HepG2 (cell line): ENCODE results near the gene RHOBTB1. TPM values are rescaled to one million over a fixed set of nuclear protein-coding genes. Genes with fewer than 3 reads are reported as not detected.

Experiments used
- HMGA1 ChIP-seq: sonication (generic); formaldehyde crosslinking; conservative IDR thresholded peaks from 2 replicates; pipeline ENCODE4 v1.4.0; 2020; ENCODE audit warnings: missing genetic modification reagents
- HNF1A ChIP-seq, 2 experiments: sonication (generic) in 1 of 2; formaldehyde crosslinking in 1 of 2; IDR thresholded peaks; 2 replicates each; pipeline versions ENCODE4 v1.4.0 to v1.6.1; 2016 to 2020; ENCODE audit warnings: borderline replicate concordance in 1 of 2, low read depth in 1 of 2, mild to moderate bottlenecking in 1 of 2, missing genetic modification reagents in 1 of 2
- MAX ChIP-seq: IDR thresholded peaks from 2 replicates; pipeline ENCODE4 v1.6.1; 2012; ENCODE audit warnings: inconsistent platforms
- WIZ ChIP-seq: sonication (generic); formaldehyde crosslinking; IDR thresholded peaks from 2 replicates; pipeline ENCODE4 v1.5.1; 2020; ENCODE audit warnings: mild to moderate bottlenecking, missing genetic modification reagents
- XRCC5 ChIP-seq: fragments of 200-400 bp; formaldehyde crosslinking; optimal IDR thresholded peaks from 2 replicates; pipeline ENCODE3; 2017; ENCODE audit warnings: mild to moderate bottlenecking, low read length
- ZNF263 ChIP-seq: sonication (generic); formaldehyde crosslinking; IDR thresholded peaks from 2 replicates; pipeline ENCODE4 v1.4.0; 2020; ENCODE audit warnings: missing genetic modification reagents
- ZNF30 ChIP-seq: sonication (generic); formaldehyde crosslinking; IDR thresholded peaks from 2 replicates; pipeline ENCODE4 v1.5.0; 2020; ENCODE audit warnings: mild to moderate bottlenecking, missing genetic modification reagents
- ZSCAN29 ChIP-seq: sonication (generic); formaldehyde crosslinking; conservative IDR thresholded peaks from 2 replicates; pipeline ENCODE4 v1.4.0; 2020; ENCODE audit warnings: mild to moderate bottlenecking, missing genetic modification reagents
- polyA plus RNA-seq, 8 experiments: library from polyadenylated mRNA; depleted of rRNA in 3 of 8; stranded (reverse) in 7 of 8; unstranded in 1 of 8; fragments of >200 nt; fragmentation: Illumina TruSeq in 4 of 8; extraction: Trizol in 4 of 8; gene quantifications; 2 replicates each; pipeline versions ENCODE4 v1.2.1 to v1.2.3, GENCODE V29; 2011 to 2016; ENCODE audit warnings: low read depth in 4 of 8, missing spikeins in 1 of 8, mixed read lengths in 1 of 8; ENCODE audit not compliant: insufficient read depth in 1 of 8
- total RNA-seq, 5 experiments: library from RNA; depleted of rRNA; stranded (reverse); fragments of >200 nt; fragmentation: Illumina TruSeq; extraction: Trizol; gene quantifications; 2 replicates each; pipeline ENCODE4 v1.2.3, GENCODE V29; 2016; ENCODE audit warnings: low read depth in 1 of 5
- TF ChIP-seq, protein P1 (sequence below): sonication (generic); formaldehyde crosslinking; IDR thresholded peaks from 2 replicates; pipeline ENCODE4 v1.4.0; 2020; ENCODE audit warnings: mild to moderate bottlenecking, missing genetic modification reagents
- TF ChIP-seq, protein P2 (sequence below): sonication (generic); formaldehyde crosslinking; IDR thresholded peaks from 2 replicates; pipeline ENCODE4 v1.5.0; 2020; ENCODE audit warnings: mild to moderate bottlenecking, missing genetic modification reagents

Gene RHOBTB1
- total and polyA plus RNA-seq, 2 of the 13 experiments (the other 11 are each of a cell fraction or from before 2014, with no cell fraction given), result 18.8 to 59.5 TPM

DNA sequence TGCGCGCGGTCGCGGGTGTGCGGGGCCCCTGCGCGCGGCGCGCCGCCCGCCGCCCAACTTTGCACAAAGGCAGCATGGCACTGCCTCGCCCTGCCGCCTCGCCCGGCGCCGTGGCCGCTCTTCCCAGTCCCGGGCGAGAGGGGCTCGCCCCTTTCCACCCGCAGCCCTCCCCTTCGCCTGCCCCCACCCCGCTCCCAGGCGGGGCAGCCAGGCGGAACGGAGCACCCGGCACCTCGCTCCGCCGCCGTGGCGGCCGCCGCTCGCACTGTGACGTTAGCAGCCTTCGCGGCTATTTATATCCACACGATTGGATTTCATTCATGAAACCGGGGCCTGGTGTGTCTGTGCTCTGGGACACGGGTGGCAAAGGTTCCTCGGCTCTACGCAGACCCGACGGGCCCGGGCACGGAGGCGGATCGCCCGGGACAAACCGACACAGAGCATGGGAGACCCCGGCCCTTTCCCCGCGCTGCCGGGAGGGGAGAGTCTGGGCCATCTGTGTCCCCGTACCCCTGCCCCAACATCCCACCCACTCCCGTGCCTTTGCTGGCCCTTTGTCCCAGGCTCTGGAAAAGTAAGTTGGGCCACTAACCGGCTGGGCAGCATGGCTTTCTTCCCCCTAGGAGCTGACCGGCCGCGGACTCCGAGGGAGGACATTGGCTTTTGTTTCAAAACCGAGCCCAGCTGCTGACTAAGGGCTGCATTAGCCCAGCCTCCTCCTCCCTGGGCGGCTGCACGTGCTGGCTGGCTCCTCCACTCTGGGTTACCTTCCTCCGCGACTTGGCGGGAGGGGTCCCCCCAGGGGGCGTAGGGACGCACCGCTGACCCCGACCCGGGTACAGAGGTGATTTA, at the start of gene RHOBTB1 (continued):
- TF ChIP-seq HMGA1 (CRISPR knock-in tag) (no peak), ZSCAN29 (CRISPR knock-in tag) (no peak), XRCC5 (peak; percentile 43), ZNF30 (no peak), MAX (peak; percentile 68), WIZ (CRISPR knock-in tag) (no peak), ZNF263 (peak; percentile 63; the same call in 1 of the 2 replicates), HNF1A (IDR thresholded peaks at IDR 0.05; ENCODE audit: low read depth) (no peak), HNF1A (CRISPR knock-in tag; IDR thresholded peaks at IDR 0.05; ENCODE audit: borderline replicate concordance) (no peak)
- TF ChIP-seq, protein P1, sequence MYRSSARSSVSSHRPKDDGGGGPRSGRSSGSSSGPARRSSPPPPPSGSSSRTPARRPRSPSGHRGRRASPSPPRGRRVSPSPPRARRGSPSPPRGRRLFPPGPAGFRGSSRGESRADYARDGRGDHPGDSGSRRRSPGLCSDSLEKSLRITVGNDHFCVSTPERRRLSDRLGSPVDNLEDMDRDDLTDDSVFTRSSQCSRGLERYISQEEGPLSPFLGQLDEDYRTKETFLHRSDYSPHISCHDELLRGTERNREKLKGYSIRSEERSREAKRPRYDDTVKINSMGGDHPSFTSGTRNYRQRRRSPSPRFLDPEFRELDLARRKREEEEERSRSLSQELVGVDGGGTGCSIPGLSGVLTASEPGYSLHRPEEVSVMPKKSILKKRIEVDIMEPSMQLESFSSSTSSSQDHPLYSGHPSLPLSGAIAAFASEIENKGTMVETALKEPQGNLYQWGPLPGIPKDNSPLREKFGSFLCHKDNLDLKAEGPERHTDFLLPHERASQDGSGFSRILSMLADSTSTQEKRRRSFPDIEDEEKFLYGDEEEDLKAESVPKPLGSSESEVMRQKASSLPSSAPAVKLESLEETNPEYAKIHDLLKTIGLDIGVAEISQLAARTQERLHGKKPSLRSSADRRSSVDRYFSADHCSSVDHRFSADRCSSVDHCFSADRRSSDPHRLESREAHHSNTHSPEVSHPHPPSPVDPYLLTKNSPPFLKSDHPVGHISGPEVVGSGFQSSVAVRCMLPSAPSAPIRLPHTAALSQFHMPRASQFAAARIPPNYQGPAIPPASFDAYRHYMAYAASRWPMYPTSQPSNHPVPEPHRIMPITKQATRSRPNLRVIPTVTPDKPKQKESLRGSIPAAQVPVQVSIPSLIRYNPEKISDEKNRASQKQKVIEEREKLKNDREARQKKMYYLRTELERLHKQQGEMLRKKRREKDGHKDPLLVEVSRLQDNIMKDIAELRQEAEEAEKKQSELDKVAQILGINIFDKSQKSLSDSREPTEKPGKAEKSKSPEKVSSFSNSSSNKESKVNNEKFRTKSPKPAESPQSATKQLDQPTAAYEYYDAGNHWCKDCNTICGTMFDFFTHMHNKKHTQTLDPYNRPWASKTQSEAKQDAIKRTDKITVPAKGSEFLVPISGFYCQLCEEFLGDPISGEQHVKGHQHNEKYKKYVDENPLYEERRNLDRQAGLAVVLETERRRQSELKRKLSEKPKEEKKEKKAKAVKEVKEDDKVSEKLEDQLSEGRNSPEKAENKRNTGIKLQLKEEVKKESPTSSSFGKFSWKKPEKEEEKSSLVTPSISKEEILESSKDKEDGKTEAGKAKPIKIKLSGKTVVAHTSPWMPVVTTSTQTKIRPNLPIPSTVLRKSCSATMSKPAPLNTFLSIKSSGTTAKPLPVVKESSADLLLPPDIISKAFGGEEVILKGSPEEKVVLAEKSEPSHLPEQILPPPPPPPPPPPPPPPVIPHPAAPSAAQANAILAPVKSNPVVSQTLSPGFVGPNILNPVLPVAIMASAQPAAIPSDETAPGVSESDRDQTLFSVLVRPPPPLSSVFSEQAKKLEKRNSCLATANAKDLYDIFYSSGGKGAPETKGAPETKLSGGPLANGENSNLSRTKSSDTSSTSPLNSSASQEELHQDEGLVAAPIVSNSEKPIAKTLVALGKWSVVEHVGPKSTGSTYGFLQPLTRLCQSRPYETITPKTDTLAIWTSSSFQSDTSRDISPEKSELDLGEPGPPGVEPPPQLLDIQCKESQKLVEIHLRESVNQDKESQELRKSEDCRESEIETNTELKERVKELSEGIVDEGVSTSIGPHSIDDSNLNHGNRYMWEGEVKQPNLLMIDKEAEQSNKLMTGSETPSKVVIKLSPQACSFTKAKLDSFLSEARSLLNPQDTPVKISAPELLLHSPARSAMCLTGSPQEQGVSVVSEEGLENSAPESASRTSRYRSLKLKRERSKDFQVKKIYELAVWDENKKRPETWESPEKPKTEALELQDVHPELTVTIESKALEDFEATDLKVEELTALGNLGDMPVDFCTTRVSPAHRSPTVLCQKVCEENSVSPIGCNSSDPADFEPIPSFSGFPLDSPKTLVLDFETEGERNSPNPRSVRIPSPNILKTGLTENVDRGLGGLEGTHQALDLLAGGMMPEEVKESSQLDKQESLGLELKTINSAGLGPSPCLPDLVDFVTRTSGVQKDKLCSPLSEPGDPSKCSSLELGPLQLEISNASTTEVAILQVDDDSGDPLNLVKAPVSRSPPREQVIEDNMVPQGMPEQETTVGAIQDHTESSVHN, result no peak
- TF ChIP-seq, protein P2, sequence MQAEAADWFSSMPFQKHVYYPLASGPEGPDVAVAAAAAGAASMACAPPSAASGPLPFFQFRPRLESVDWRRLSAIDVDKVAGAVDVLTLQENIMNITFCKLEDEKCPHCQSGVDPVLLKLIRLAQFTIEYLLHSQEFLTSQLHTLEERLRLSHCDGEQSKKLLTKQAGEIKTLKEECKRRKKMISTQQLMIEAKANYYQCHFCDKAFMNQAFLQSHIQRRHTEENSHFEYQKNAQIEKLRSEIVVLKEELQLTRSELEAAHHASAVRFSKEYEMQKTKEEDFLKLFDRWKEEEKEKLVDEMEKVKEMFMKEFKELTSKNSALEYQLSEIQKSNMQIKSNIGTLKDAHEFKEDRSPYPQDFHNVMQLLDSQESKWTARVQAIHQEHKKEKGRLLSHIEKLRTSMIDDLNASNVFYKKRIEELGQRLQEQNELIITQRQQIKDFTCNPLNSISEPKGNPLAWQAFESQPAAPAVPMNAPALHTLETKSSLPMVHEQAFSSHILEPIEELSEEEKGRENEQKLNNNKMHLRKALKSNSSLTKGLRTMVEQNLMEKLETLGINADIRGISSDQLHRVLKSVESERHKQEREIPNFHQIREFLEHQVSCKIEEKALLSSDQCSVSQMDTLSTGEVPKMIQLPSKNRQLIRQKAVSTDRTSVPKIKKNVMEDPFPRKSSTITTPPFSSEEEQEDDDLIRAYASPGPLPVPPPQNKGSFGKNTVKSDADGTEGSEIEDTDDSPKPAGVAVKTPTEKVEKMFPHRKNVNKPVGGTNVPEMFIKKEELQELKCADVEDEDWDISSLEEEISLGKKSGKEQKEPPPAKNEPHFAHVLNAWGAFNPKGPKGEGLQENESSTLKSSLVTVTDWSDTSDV (CRISPR knock-in tag), result 0 out of 2 replicates have a peak, but pooled peaks have one; percentile 52
